Adrenal gland (tissue), 5 donors: Measurements from ENCODE around the gene ARTN.

Experiments used
- POLR2A ChIP-seq, 2 donors: fragments of 450-650 bp; IDR thresholded peaks; one replicate each; pipeline ENCODE4 v1.6.1; 2017; ENCODE audit warnings: antibody characterized with exemption in 2 of 2, mild to moderate bottlenecking in 2 of 2, moderate library complexity in 1 of 2
- TF ChIP-seq, protein P1 (sequence below), 6 experiments: fragments of 450-650 bp in 4 of 6; fragments of 200-600 bp in 2 of 6; sonication (generic) in 1 of 6; IDR thresholded peaks; 1 replicate in 5 of 6; 2 replicates in 1 of 6; pipeline versions ENCODE4 v1.5.1 to v1.8.0; 2016 to 2021; ENCODE audit warnings: antibody characterized with exemption in 6 of 6, mild to moderate bottlenecking in 2 of 6, moderate library complexity in 1 of 6
- donor health status: DM: no; HTN: no; CAD: no.

GRCh38 chr1:43934986-43935324 lies 1.4 kb downstream of the ARTN start:
- TF ChIP-seq, protein P1, sequence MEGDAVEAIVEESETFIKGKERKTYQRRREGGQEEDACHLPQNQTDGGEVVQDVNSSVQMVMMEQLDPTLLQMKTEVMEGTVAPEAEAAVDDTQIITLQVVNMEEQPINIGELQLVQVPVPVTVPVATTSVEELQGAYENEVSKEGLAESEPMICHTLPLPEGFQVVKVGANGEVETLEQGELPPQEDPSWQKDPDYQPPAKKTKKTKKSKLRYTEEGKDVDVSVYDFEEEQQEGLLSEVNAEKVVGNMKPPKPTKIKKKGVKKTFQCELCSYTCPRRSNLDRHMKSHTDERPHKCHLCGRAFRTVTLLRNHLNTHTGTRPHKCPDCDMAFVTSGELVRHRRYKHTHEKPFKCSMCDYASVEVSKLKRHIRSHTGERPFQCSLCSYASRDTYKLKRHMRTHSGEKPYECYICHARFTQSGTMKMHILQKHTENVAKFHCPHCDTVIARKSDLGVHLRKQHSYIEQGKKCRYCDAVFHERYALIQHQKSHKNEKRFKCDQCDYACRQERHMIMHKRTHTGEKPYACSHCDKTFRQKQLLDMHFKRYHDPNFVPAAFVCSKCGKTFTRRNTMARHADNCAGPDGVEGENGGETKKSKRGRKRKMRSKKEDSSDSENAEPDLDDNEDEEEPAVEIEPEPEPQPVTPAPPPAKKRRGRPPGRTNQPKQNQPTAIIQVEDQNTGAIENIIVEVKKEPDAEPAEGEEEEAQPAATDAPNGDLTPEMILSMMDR (IDR thresholded peaks at IDR 0.05), result peak in 1 of 6 experiments; percentile 6
- no peak for TF ChIP-seq POLR2A (IDR thresholded peaks at IDR 0.05)
